ENCODE measurements around the gene SHANK2.

DNA sequence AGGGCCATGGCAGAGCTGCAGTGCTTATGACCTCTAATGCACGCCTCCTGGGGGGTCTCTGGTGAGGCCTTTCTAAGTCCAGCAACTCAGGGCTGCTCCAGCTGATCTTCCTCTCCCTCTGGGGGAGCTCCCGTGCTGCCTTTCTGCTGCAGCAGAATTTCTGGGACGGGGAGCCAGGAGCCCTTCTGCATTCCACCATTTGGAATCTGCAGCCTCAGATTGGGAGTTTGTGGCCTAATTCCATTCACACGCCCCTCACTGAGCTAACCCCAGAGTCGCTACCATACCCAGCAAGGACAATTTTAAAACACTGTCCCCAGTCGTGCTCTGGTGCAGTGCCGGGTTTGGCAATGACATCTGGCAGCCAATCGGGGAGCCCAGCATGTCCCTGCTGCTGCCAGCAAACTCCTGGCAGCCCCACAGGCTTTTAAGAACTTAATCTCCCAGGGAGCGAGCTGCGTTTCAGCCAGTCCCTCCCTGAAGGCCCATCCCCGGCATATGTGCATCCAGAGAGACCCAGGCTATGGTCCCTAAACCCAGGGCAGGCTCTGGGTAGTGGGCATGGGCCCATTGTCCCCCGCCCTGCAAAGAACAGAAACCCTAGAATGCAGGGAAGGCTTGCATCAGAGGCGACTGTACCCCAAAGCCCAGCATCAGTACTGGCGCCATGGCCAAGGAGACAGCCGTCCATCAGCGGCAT lies 4.7 kb downstream of the SHANK2 start:
- TF ChIP-seq EZH2 (IDR thresholded peaks at IDR 0.05; ENCODE audit: low read length) (no peak), CTCF (optimal IDR thresholded peaks at IDR 0.05 in 1 of 3, IDR thresholded peaks at IDR 0.05 in 1 of 3, conservative IDR thresholded peaks at IDR 0.05 in 1 of 3; ENCODE audit: extremely low read depth in 1 of 3, insufficient read depth in 2 of 3, low read length in 3 of 3) (no peak)
